Skeletal muscle cell (primary cell): ENCODE results near the gene GNAI3.

ENCODE experiments used
- DNase-seq: peaks from one replicate; pipeline ENCODE4 v3.0.0-alpha.2; 2010; ENCODE audit warnings: low read depth
- H3K4me3 ChIP-seq: 2 replicates; pipeline ENCODE4 v1.5.1; 2011; ENCODE audit warnings: low read depth, mild to moderate bottlenecking, control low read depth, low read length, moderate library complexity

GNAI3 gene

DNA sequence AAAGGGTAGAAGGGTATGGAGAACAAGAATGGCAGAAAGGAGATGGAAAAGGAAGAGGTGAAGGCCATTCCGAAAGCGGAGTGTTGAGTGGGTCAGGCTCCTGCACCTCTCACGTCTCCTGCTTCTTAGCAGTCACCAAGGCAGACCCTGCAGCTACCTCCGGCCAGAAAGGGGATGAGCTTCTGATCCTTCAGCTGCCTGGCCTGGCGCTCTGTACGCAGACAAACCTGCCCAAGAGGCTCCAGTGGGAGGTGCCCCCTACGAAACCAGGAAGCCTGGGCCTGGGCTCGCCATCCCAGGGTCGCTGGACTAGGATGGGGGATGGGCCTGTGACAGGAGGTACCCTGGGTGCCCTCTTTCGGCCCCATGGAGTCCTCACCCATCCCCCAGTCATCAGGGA lies 5.8 kb upstream of the GNAI3 start:
- no peak for DNase-seq
- H3K4me3 ChIP-seq: no peak overlapping the region

DNA sequence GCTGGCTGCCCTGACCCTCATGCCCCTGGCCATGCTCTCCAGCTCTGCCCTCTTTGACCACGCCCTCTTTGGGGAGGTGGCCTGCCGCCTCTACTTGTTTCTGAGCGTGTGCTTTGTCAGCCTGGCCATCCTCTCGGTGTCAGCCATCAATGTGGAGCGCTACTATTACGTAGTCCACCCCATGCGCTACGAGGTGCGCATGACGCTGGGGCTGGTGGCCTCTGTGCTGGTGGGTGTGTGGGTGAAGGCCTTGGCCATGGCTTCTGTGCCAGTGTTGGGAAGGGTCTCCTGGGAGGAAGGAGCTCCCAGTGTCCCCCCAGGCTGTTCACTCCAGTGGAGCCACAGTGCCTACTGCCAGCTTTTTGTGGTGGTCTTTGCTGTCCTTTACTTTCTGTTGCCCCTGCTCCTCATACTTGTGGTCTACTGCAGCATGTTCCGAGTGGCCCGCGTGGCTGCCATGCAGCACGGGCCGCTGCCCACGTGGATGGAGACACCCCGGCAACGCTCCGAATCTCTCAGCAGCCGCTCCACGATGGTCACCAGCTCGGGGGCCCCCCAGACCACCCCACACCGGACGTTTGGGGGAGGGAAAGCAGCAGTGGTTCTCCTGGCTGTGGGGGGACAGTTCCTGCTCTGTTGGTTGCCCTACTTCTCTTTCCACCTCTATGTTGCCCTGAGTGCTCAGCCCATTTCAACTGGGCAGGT lies 5.0 kb upstream of the GNAI3 start:
- H3K4me3 ChIP-seq: no peak overlapping the region

DNA sequence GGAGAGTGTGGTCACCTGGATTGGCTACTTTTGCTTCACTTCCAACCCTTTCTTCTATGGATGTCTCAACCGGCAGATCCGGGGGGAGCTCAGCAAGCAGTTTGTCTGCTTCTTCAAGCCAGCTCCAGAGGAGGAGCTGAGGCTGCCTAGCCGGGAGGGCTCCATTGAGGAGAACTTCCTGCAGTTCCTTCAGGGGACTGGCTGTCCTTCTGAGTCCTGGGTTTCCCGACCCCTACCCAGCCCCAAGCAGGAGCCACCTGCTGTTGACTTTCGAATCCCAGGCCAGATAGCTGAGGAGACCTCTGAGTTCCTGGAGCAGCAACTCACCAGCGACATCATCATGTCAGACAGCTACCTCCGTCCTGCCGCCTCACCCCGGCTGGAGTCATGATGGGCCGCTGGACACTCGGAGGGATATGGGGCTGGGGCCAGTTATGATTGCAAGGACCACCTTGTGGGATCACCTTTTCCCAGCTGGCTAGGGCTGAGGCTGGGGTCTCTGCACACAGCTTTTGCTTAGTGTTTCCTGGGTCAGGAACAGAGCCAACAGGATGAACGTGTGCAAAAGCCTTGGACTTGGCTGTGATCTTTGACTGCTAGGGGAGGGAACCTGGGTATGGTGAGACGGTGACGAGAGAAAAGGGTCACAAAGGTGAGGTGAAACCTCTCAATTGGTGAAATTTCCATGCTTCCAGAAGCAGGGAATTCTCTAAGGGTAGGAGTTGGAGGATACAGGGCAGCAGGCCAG lies 4.3 kb upstream of the GNAI3 start:
- no peak overlapping the region for H3K4me3 ChIP-seq
- no peak for DNase-seq

More for the DNA sequence above, 5.0 kb upstream of the GNAI3 start:
- DNase-seq: no peak

DNA sequence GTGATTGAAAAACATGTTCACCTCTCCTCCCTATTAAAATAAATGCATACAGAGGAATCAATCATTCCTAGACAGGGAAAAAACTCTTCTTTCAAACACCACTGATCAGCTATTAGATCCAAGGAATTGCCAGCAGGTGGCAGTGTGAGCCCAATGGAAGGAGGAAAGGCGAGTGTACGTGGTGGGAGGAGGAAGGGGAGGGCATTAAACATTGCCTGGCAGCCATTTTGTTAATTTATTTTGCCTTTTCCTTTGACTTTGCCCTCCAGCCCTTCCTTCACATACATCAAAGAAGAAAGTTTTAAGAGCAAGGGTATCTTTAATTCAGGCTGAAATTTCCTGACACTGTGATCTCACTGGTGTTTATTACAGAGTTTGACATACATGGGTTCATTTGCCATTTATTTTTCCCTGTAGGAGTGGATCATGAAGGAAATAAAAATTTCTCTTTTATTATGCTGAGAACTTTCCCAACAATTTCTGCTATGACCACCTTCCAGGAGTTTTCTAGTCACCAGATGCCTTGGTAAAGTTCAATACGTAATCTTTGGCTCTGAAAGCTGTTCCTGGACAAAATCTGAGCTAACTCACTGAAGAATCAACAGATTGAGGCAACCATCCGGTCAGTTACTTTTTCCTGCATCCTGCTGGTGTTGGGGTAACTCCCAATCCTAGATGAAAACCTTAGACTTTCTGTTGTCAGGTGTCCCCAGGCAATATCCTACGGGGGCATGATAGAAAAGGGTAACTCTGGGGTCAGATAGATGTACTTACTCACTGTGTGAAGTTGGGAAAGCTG lies 1.9 kb upstream of the GNAI3 start:
- DNase-seq: peak; percentile 53
- peak overlapping the region; percentile 98 for H3K4me3 ChIP-seq

DNA sequence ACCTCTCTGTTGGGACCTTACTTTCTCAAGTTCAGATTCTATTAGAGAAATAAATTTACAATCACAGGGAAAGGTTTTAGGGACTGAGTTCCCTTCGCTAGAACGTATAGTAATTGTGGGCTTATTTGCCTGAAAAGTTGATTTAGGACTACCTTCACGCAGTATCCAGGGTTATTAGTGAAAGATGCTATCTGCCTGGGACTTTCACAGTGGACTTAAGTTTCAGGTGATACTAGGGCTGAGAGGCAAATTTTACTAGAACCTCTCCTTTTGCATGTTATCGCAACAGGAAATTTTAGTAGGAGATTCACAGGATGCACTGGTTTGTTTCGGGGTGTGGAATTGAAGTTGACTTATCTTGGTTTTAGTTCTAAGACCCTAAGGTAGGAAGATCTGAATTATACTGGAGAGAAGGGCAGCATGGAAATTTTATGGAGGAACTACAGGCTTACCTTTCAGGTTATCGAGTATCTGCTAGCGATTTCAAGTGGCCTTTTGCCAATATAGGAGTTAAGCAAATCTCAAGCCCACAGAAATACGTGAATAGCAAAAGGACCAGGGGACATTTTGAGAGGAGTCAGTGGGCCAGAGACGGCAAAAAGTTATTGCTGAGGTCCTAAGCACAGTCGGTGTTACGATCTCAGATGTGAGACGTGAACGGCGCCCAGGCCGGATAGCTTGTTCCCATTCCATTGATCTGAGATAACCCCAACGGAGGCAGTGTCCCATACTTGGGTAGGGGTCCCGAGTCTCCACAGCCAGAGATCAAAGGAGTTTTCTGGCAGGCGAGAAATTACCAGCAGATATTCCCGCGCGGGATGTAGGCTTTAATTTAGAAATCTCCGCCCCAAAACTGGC lies 723 bp upstream of the GNAI3 start:
- H3K4me3 ChIP-seq: peak overlapping the region; percentile 98
- DNase-seq: no peak

DNA sequence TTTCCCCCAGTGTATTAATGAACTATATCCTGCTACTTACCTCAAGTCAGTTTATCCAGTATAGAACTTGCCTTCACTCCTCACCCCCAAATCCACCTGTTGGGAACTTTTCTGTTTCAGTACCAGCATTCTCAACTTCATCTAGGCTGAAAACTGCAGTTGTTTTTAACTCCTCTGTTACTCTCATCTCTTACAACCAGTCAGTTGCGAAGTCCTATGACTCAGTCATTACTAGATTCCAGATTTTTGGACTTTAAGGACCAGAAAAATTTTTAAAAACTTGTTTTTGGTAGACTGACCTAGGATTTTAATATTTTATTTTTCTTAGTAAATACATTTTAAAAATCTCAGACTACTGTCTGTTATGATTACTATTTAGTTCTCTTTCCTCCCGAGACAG lies 8.1 kb downstream of the GNAI3 start:
- no peak for DNase-seq
- H3K4me3 ChIP-seq: no peak overlapping the region

DNA sequence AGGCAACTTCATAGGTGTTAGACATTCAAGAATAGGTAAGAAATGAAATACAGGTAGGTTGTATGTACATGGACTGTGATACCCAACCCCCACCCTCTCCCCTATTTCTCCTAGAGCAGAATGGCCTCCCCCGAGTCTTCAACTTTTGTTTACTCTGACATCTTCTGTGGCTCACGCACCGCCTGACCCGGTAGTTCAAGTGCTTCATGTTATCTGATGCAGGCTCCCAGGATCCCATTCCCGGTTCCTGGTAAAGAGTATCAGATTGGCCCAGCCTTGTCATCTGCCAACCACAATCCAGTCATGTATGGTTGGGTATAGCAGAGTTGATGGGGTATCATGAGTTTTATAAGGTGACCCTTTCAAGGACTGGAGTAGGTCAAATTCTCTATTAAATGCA lies 9.1 kb downstream of the GNAI3 start:
- DNase-seq: no peak
- no peak overlapping the region for H3K4me3 ChIP-seq

DNA sequence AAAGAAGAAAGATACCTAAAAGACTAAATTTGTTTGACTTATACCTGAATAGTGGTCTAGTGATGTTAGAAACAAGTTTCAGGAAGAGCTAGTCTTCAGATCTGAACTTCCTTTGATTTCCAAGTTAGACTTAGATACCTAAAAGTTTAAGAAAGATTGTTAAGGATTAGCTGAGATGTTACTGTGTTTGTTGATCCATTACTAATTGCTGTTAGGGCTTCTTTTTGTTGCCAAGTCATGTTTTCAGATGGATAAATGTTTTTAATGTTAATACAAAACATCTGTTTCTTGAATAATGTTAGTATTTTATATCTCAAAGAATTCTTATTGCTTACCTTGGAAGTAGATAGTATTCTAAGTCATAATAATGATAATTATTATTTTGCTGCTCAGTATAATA lies 11.6 kb downstream of the GNAI3 start:
- no peak for DNase-seq
- H3K4me3 ChIP-seq: no peak overlapping the region

DNA sequence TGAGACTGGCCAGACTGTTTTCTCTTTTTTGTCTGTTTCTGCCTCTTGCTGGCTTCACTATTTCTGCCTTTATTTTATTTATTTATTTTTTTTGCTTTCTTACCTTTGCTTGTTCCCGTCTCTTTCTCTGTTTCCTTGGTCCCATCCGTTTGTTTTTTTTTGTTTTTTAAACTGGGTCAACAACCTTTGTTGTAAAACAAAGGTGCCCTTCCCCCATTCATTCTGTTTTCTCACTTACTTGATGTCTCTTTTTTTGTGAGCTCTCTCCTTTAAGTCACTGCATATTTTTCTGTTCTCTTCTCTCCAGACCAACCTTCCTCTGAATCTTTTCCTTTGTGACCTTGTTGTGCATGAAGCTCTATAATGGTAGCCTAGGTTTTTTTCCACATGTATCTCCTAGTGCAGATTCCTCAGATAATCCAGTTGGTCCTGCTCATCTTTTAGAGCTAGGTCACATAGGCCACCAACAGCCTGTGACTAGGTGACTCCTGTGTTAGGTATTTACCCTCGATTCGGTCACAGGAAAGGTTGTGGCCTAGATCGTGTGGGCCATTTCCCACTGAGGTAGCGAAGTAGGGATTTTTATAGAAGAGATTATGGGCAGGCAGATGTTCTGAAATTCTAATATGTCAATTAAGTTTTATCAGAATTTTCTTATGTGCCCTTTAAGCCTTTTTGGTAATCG lies 15.9 kb downstream of the GNAI3 start:
- no peak overlapping the region for H3K4me3 ChIP-seq
- no peak for DNase-seq

DNA sequence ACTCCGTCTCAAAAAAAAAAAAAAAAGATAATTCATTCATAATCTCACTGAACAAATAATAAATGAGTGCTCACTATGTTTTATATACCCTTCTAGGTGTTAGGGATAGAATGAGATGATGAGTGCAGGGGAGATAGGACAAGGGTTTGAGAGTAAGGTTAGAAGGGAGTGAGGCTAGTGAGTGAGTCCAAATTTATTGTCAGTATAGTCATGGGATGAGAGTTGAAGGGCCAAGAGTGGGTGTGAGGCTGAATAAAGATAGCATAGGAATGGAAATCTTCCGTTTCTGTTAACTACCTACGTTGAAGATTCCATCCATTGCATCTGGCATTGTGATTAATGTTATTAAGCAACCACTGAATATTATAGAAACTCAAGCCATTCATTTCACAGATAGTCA lies 16.8 kb downstream of the GNAI3 start:
- no peak overlapping the region for H3K4me3 ChIP-seq
- DNase-seq: no peak

DNA sequence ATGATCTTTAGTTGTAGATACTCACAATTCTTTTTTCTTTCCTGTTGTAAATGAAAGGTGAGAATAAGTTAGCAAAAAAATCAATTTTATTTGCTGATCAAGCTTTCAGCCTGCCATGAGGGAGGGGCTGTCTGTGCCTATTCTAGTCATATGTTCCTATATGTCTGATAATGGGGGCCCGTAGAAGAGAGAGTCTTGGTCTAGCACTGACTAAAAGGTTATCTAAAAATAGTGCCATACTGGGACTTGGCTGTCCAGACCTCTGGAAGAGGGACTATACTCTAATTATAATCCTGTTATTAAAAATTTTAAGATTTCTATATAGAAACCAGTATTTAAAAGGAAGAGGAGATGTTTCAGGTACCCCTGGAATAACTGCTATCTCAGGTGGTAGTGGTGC lies 18.6 kb downstream of the GNAI3 start:
- DNase-seq: no peak
- H3K4me3 ChIP-seq: no peak overlapping the region

DNA sequence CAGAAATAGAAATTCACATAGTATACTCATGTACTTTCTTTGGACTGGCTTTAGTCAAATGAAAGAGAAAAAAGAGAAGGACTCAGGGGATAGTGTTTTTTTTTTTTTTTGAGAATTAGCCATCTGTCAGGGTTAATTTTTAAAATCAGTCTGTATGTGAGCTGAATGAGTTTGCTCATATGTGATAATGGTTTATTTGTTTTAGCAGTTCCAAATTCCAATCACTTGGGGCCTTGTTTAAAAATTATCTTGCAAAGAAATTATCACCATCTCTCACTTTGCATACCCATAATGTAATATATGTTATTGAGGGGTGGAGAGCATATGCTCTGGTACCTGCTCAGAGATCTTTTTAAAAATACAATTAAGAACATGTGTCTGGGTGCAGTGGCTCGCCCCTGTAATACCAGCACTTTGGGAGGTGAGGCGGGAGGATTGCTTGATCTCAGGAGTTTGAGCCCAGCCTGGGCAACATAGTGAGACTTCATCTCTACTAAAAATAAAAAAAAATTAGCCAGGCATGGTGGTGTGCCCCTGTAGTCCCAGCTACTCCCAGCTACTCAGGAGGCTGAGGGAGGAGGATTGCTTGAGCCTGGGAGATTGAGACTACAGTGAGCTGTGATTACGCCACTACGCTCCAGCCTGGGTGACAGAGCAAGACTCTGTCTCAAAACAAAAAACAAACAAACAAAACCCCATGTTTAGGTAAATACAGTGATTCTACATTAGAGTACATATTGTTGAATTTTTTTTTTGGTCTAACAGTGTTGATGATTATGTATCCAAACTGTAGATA lies 19.7 kb downstream of the GNAI3 start:
- DNase-seq: no peak
- no peak overlapping the region for H3K4me3 ChIP-seq

DNA sequence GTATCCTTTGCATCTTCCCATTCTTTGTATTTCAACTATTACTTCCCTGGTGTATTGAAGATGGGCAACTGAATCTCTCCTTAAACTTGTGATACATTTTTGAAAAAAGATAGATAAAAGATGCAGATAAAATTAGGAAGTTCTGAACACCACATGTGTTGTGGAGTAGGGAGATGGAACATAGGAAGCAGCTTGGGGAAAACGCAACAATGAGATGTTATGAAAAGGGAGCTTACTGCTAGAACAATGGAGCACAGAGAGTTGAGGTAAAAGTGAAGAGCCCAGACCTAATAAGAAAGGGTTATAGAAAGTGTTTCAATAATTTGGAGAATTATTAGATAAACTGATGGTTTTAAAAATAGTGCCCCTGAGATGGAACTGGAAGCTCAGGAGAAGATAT lies 20.9 kb downstream of the GNAI3 start:
- H3K4me3 ChIP-seq: no peak overlapping the region

DNA sequence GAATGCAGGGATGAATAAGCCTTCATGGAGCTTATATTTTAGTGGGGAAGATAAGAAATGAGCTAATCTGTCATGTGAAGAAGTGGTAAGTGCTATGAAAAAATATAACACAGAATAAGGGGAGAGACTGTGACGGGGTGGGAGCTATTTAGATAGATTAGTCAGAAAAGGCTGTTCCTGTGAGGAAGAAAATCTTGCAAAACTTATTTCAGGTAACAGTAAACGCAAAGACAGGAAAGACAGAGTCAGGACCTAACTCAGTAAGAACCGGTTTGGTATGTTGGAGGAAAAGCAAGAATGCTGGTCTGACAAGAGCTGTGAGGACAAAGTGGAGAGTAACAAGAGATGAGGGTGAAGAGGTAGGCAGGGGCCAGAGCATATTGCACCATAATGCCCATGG lies 22.0 kb downstream of the GNAI3 start:
- DNase-seq: no peak
- H3K4me3 ChIP-seq: no peak overlapping the region

More for the DNA sequence above, 20.9 kb downstream of the GNAI3 start:
- no peak for DNase-seq

DNA sequence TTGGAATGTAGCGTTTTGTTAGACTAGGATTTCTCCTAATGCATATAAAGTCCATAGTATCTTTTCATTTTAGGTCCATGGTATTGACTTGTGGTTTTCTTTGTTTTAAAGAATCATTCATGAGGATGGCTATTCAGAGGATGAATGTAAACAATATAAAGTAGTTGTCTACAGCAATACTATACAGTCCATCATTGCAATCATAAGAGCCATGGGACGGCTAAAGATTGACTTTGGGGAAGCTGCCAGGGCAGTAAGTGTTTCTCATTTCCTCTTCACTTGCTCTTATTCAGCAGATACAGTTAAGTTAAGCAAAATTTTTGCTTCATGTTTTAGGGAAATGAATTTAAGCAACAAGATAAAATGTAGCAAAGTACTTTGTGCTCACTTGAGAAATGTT lies 25.4 kb downstream of the GNAI3 start:
- DNase-seq: no peak
- no peak overlapping the region for H3K4me3 ChIP-seq

DNA sequence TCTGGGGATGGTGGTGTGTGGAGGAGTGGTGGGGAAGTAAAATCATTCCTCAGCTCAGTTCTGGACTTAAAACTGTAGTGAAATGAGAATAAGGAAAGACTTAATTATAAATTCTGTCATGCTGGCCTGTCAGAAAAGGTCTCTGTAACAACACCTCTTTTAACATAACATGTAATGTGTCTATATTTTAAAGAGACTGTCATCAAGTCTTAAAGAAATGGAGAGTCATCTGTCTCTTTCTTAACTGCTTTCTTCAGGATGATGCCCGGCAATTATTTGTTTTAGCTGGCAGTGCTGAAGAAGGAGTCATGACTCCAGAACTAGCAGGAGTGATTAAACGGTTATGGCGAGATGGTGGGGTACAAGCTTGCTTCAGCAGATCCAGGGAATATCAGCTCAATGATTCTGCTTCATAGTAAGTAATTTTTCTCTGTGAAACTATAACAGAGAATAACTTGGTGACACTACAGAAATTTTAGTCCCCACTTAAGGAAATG lies 30.6 kb downstream of the GNAI3 start:
- no peak overlapping the region for H3K4me3 ChIP-seq
- DNase-seq: no peak

DNA sequence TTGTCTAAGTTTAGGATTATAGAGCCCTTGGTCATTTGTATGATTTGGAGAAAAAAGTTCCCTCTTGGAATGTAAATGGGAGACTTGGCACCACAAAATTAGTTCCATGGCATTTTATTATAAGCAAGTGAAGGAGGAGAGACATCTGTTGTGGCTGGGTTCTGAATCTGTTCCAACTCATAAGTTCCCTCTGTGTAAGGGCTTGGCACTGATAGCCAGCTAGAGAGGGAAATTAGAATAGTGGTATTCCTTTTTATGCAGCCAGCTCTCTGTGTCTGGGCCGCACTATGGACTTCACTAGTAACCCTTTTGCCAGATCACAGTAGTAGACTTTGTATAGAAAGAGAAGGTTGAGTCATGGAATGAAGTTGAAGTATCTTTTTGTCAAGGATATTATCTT lies 31.1 kb downstream of the GNAI3 start:
- H3K4me3 ChIP-seq: no peak overlapping the region
- no peak for DNase-seq

DNA sequence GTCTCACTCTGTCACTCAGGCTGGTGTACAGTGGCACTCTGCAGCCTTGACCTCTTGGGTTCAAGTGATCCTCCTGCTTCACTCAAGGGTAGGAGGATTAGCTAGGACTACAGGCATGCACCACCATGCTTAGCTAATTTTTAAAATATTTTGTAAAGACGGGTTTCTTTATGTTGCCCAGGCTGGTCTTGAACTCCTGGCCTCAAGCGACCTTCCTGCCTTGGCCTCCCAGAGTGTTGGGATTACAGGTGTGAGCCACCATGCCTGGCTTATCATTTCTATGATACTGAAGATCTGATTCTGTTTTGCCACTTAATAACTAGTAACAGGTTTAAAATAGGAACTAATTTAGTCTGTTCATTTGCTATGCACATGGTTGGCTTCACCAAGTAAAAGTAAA lies 33.6 kb downstream of the GNAI3 start:
- DNase-seq: no peak
- H3K4me3 ChIP-seq: no peak overlapping the region
